Stimulated activated CD4-positive, alpha-beta T cell treated with anti-CD3 and anti-CD28 coated beads, Interleukin-15, amount 100 ng/mL, for 1 hour (primary cell): ENCODE measurements around the gene C4orf54.

Experiments
- DNase-seq, 2 donors: peaks; one replicate each; pipeline ENCODE4 v3.0.0-alpha.2; 2020; ENCODE audit warnings: low read depth in 1 of 2, low spot score in 1 of 2

C4orf54 gene

GRCh38 chr4:99657798-99658197 lies at the start of gene C4orf54:
C4orf54 (minus strand) TSS chr4:99657828; CDS start chr4:99654648, 3,180 bp downstream.
- DNase-seq: no peak

- no peak for DNase-seq
Measured at GRCh38 chr4:99705891-99706290, 48.3 kb upstream of the C4orf54 start.

DNA sequence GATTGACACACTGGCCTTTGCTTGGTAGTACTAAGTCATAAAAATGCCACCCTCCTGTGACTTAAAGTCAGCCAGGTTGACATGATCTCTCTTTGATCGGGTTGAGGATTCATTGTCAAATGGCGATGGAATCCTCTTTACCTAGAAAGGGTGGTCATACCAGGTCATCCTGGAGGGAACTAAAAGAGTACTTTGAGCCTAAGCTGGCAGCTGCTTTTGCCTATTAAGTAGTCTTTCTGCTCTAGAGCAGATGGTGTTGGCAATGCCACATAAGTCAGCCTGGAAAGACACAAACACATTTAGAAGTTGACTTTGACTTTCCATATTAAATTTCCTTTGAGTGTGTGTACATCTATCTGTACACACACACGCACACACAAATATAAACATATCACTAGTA lies 39.2 kb upstream of the C4orf54 start:
- DNase-seq: no peak

DNA sequence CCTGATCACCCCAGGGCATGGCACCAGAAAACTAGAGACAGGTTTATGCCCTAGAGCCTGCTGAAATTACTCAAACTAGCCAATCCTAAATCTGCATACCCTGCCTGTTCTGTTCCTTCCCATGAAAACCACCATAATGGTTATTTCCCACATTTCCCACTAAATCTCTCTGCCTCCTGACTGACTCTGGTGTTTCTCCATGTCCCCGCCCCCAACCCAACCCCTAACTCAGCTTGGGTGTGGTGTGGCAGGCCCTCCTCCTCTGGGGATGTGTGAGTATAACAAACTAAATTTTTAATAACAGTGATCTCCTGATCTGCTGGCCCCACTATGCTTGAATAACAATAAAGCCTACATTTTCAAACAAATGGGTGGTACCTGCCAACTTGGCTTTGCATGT lies 35.5 kb upstream of the C4orf54 start:
- no peak for DNase-seq

DNA sequence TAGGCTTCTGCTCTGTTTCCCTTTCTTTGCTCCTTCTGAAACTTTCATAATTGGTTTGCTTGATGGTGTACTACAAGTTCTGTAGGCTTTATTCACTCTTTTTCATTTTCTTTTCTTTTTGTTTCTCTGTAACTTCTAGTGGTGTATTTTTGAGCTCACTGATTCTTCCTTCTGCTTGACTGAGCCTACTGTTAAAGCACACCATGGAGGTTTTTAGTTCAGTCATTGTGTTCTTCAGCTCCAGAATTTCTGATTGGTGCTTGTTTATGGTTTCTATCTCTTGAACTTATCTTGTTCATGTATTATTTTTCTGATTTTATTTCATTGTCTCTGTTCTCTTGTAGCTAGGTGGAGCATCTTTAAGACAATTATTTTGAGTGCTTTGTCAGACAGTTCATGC lies 33.4 kb upstream of the C4orf54 start:
- no peak for DNase-seq

- DNase-seq: no peak
Measured at GRCh38 chr4:99690472-99690871, 32.8 kb upstream of the C4orf54 start.

- DNase-seq: no peak
Measured at GRCh38 chr4:99687120-99687519, 29.5 kb upstream of the C4orf54 start.

DNA sequence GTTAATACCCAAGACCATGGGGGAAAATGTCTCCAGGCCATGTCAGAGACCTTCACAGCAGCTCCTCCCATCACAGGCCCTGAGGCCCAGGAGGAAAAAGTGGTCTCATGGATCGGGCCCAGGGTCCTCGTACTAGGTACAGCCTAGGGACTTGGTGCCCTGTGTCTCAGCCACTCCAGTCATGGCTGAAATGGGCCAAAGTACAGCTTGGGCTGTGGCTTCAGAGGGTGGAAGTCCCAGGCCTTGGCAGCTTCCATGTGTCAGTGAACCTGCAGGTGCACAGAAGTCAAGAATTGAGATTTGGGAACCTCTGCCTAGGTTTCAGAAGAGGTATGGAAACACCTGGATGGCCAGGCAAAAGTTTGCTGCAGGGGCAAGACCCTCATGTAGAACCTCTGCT lies 27.6 kb upstream of the C4orf54 start:
- no peak for DNase-seq

DNA sequence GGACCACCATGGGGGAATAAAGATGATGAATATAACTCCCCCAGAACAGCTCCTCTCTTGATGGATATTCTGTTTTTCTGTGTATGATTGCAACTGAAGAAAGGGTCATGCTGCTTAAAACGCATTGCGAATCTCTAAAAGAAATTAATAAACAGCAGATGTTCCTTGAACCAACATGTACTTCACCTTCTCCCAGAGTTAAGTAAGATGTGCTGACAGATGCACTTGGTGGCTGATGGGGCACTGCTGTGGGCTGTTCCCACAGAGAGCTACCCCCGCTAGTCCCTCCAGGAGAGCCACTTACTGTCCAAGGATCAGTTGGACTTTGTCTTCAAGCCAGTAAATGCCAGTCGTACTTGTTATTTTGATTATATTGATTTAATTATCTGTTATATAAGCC lies 26.3 kb upstream of the C4orf54 start:
- no peak for DNase-seq

DNA sequence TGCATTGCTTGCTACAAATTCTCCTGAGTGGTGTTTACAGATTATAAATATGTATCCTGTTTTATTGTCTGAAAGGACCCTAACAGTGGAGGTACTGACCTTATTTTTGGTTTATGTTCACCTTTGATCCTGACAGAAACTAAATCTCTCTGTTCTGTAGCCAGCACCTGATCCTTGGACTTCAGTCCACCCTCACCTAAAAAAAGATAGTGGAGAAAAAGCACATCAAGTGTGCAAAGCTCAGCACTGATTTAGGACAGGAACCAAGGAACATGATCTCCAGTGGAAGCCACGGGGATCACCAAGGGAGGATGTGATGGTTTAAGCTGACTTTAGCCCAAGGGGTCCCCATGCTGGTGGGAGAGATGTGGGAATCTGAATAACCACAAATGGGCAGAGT lies 22.3 kb upstream of the C4orf54 start:
- no peak for DNase-seq

DNA sequence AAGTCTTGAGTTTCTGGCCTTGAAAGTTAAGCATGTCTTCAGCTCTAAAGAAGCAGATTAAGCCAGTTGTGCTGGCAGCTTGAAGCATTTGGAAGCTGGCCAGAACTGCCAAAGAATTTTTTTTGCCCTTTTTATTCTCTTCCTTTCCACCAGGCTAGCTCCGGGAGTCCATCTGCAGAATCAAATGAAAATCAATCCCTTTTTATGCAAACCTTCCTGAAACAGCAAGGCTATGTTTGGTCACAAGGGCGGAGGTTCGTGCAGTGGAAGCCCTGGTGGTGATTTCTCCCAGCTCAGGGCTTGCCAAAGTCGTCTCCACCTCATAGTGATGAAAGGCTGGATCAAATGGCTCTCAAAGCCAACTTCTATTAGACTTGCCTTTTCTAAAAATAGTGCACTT lies 21.6 kb upstream of the C4orf54 start:
- no peak for DNase-seq

- DNase-seq: no peak
Measured at GRCh38 chr4:99677161-99677560, 19.5 kb upstream of the C4orf54 start.

GRCh38 chr4:99670409-99671073 lies 12.9 kb upstream of the C4orf54 start:
- no peak for DNase-seq

GRCh38 chr4:99669084-99669483 lies 11.5 kb upstream of the C4orf54 start:
- no peak for DNase-seq

GRCh38 chr4:99668472-99668871 lies 10.8 kb upstream of the C4orf54 start:
- no peak for DNase-seq

- no peak for DNase-seq
Measured at GRCh38 chr4:99665983-99666382, 8.4 kb upstream of the C4orf54 start.

- no peak for DNase-seq
Measured at GRCh38 chr4:99664716-99665115, 7.1 kb upstream of the C4orf54 start.

DNA sequence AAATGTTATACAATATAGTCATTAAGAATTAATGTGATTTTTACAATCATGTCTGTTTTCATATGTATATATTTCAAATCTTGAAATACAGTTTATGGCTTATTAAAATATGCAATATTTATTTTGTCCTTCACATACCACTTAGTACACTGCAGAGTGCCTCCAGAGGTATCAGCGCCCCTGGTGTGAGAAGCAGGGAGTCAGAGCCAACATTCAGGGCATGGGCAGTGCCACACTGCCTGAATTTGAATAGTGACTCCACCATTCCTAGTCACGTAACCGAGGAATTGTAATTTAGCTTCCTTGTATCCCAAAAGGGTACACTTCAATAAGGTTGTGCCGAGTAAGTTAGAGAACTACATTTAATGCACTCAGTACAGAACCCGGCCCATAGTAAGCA lies 4.3 kb upstream of the C4orf54 start:
- DNase-seq: no peak

- no peak for DNase-seq
Measured at GRCh38 chr4:99658666-99659065, 1.0 kb upstream of the C4orf54 start.

DNA sequence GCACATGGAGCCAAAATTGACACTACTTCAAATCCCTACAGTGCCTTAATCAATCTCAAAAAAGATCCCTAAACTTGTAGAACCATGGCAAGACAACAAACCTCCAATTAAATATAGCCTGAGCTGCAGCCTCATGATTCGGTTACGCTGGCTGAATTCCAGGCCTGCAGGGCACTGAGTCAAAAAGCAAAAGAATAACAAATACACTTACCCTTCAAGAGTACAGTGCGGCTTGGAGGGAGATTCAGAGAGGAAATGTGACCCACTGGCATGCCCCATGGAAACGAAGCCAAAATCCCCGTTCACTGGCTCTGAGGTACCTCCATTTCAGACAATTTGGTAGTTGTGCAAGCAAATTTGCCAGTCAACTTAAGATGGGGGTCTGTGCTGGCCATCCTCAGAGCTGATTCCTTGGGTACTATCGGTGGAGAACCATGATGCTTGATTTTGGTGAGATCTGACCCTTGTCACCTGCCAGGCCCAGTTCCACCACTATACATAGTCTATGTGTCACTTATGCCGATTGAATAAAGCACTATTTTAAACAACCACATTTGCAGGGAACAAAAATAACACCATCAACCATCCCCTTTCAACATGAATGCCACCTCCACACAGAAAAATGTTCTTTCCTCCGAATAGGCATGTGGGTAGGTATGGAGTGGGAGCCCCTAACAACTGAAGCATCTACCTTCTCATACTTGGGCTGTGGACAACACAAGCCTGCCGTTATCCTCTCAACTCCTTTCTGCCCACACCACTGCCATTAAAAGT lies 2.1 kb downstream of the C4orf54 start:
- no peak for DNase-seq

DNA sequence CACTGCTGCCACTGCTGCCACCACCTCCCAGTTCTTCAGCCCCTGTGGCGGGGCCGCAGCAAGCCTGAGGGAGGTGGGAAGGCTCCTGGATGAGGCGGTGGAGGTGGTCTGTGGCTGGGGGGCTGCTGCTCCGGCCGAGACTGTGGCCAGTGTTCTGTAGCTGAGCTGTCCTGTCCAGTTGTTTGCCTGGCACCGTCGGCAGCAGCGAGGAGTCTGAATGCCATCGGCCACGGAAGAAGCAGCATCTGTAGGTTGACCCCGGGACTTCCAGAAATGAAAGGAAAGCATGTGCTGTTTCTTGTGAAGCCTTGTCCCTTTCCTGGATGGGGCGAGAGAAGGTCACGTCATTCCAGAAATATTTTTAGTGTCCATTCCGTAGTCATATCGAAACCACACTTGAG lies 3.3 kb downstream of the C4orf54 start:
- DNase-seq: no peak

DNA sequence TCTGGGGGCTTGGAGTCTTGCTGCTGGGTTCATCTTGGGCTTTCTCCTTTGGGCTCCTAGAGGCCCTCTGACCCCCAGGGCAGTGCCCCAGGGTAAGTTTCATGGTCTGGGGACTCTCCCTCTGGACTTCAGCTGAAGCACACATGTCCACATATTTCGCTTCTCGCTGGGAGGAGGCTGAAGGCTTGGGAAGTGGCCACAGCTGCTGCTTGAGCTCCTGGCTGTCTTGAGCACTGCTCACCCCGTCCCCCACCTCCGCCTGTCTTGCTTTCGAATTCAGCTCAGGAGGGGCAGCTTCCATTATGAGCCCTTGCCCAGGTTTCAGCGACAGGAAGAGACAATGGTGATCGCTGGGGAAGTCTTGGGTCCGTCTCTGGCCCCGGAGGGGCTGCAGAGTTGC lies 3.7 kb downstream of the C4orf54 start:
- DNase-seq: no peak
